NCI-H1694 treated with DMSO at 0.1 percent for 48 hours (cell line): ENCODE results near the gene FAT3.

Experiments
- DNase-seq: peaks from one replicate; lab custom pipeline; 2025; lab: John Stamatoyannopoulos, UW

The FAT3 gene

DNA sequence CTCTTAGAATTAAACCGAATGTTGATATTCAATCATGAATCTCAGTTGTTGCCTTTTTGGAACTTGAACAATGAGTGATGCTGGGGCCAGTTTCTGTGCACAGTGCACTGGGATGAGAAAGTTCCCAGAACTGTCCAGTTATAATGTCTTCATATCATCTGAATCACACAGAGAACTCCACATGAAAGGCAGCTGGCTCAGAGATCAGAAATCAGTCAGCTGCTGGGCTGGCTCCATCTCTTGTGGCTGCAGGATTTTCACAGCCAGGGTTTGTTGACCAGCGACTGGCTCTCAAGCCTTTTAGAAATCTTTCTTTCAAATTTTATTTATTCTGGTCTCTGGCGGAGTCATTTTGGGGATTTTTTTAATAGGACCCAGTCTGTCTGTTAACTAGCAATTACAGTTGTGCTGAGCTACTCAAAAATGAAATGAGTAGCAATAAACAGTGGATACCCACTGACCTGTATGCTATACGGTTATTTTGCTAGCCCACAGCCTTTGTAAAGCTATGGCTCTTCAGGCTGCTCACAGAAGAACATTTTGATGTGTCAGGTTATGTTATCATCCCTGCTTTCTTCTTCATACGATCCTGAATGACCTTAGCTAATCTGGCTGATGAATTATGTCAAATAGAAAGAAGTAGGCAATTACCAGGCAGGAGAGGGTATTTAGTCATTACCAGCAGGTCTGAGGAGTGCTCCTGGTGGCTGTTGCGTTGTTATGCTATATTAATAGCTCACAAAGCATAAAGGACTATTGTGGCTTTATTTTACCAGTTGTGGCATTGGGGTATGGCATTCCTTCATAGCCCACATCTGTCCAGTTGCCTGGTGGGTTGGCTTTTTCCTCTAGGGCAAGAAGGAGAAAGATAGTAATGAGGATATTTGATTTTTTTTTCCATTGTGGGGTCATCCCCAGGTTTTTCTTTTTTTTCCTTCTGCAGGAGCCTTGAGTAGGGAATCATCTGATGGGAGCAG, 3.6 kb downstream of the FAT3 start:
- no peak for DNase-seq

DNA sequence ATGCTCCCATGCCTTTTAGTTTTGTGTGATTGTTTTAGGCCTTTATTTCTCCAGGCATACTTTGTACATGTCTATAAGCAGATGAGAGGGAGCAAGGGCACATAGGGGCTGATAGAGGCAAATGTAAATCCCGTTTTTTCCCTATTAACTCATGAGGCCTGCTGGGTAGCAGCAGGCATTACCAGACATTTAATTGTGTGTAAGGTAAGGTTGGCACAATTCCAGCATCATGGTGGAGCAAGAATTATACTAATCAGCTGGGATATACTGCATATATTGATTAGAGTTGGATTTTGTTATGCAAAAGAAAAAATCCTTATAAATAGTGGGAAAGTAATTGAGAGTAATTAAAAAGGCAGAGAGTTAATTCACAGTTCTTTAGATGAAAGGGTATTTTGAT, 12.2 kb downstream of the FAT3 start:
- DNase-seq = no peak

DNA sequence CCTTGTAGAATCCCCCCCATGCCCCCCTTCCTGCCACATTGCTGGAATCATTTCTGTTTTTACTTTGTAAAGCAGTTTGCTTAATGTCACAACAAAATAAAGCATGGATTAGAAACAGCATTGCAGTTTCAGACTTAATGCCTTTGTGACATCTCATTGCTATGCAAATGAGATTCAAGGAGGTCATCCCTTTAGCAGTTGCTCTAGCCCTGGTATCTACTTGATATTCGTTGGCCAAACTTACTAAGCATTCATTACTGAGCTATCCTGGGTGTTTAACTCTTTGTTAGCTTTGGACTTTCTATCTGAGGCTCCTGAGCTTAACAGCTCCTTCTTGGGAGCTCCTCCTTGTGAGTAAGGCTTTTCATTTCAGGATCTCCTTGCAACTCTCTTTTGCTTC, 16.3 kb downstream of the FAT3 start:
- no peak for DNase-seq

DNA sequence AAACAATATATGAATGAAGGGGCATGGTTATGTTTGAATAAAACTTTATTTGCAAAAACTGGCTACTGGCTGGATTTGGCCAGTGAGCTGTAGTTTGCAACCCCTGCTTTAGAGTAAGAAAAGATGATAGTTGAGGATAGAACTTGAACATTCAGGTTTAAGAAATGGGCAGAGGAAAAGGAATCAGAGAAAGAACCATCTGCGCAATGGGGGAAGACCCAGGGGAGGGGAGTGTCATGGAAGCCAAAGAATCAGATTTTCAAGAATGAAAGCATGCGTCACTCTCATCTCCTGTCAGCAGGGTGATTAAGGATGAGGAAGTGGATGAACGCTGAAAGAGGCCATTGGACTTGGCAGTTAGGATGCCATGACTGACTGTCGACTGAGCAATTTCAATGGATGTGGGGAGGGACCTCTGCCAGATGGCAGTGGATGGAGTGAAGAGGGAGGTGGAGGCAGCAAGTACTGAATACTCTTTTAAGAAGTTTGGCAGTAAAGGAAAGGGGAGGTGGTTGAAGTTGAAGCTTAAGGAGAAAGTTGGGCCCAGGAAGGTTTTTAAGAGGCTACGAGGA, 21.2 kb downstream of the FAT3 start:
- no peak for DNase-seq

DNA sequence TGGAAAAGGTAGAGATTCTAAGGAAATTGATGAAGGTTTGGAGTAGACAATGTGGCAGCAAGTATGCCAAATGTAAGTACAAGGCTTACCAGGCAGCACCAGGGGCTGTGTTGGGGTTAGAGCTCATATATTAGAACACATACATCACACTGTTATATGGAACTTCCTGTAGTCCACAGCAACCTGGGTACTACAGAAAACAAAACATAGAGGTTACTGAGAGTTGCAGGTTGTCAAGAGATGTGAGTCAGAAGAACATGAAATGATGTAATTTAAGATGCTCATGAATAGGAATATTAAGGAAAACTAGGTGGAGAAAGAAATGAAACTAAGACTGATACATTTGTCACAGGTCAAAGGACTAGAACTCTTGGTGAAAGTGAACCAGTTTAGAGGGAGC, 22.0 kb downstream of the FAT3 start:
- DNase-seq = no peak

DNA sequence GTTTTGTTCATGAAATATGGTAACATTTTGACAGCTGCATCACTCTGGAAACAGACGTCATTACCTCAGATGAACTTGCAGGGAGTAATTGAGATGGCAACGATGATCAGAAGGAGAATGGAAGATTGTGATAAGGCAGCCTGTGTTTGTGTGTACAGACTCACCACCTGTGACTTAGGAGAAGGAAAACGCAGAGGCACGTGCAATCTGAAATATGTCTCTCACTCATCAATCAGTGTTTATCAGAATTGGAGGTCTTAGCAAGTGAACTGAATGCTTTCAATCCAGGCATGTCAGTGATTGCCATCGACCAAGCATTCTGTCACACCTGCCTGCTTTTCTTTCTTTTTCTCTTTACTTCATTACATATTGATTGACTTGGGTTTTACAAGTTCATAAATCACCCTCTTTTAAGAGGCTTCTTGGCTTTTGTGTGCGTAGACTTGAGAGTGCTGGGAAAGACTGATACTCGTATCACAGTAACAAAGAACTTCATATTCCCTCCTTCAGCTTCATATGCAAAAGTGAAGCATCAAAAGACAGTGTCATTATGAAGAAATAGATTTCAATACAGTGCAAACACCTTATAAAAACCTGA, 24.6 kb downstream of the FAT3 start:
- DNase-seq = no peak

DNA sequence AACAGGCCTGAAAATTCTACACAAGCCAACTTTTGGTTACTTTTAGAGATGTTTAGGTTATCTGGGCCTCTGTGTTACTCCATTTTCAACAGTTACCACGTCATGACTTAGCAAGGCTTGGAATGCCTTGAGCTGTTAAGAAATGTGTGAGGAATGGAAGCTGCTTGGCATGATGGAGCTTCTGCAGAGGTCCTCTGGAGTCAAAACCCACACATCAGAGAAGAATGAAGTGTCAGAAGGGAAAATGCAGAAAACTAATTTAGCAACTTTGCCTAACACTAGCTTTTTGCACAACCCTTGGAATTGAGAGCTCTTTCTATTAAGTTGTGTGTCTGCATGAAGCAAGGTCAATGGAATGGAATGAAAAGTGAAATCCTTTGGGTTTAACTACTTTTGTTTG, 27.4 kb downstream of the FAT3 start:
- no peak for DNase-seq

DNA sequence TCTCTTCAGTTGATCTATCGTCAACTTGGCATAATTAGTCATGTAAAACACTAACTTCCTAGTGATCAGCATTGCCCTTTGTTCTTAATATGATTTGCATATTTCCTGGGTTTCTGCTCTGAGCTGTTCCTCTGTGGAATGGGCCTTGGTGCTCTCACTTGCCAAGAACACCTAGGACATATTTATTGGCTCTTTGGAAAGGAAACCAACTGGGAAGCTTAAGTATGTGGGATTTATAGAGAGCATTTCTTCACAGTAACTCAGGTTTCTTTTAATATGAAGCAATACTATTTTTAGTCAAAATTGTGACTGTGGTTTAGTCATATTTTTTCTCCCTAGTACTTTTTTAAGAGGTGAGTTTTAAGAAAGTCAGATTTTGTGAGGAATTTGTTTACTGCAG, 28.8 kb downstream of the FAT3 start:
- DNase-seq = no peak

DNA sequence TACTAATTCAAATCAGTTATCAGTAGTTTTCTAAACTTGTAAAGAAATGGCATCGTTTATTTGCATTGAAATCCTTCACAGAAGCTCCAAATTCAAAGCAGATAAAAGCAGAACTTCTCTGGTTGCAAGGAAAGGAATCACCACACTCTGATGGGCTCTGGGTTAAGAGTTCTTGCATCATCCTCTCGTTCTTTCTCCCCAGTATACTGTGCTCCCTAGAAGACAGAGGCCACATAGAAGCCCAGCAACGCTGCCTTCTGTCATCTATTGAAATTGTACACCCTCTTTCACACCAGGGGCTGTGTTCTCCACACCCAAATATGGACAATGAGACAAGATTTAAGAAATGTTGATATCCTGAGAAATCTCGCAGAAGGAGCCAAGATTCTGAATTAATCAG, 29.3 kb downstream of the FAT3 start:
- no peak for DNase-seq

DNA sequence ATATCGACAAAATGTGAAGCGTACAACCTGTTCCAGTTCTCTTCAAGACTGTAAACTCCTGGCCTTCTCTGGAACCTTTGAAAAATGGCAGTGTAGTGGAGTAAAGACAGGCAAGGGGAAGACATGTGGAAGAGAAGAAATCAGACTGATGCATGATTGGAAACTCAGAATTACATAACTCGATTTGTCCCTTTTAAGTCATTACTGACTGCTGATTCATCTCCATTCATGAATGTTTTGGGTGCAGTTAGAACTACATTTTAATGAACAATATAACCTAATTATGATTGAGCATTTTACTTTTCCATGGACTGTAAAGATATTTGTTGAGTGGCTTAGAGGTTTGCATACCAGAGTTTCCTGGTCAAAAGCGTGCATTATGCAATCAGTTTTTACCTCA, 32.9 kb downstream of the FAT3 start:
- DNase-seq = no peak

DNA sequence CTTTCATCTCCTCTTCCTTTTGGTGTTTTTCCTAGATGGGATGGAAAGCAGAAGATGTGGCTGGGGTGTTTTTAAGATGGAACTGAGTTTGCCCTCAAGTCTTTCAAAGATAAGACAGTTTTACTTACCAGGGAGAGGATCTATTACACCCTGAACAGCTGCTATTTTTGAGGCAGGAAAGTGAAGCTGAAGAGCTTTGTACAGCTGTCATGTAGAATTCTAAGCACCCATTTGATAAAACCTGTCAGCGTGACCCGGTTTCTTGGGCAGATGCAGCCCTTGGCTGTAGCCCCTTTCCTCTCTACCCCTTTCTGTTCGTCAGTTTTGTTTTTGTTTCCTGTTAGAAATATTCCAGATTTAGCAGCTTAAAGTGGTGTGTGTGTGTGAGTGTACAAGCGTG, 35.2 kb downstream of the FAT3 start:
- no peak for DNase-seq

DNA sequence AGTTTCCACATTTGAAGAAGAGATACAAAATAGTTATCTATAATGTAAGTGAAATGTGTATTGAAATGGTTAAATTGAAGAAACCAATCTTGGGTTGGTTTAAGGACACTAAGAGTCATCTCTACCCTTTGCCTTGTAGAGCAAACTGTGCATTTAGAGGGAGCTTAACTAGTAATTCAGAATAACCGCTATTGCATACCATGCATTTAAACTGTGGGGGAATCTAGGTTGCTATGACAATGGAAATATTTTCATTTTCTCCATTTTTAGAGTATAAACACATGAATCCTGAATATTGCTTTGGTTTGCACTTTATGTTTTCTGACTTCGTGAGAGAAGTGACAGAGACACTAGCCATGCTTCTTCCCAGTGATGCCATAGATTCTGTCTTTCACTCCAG, 39.7 kb downstream of the FAT3 start:
- no peak for DNase-seq

DNA sequence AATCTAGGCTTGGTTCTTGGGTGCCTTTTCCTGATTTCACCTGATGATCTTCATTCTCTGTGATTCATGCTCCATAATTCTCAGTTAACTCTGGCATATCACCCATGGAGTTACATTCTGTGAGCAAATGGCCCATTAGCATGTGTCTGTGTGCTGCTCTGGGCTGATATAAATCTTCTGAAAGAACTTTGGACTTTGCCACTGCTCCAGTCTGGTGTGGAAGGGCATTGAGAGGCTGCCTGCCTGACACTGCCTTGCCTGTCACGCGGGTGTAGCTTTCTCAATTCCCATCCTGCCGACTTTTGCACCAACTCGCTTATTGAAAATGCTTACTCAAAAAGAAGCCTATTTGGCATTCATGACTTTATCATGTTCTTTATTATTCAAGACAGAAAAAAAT, 42.2 kb downstream of the FAT3 start:
- no peak for DNase-seq

DNA sequence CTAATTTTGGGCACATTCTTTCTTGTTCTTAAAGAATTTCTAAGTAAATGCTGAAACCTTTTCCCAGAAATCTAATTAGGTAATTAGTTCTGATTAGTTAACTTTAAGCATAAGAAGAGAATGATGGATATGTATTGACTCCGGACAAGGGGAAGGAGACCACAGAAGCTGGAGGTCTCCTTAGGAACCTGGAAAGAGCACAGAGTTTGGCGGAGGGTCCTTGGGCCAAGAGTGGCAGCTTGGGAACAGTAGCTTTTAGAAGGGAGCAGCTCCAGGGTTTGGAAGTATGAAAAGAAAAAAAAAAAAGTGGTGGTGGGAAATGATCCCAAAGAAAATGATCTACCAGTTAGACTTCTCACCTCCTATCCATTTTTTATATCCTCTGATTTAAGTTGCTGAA, 42.7 kb downstream of the FAT3 start:
- DNase-seq = no peak

DNA sequence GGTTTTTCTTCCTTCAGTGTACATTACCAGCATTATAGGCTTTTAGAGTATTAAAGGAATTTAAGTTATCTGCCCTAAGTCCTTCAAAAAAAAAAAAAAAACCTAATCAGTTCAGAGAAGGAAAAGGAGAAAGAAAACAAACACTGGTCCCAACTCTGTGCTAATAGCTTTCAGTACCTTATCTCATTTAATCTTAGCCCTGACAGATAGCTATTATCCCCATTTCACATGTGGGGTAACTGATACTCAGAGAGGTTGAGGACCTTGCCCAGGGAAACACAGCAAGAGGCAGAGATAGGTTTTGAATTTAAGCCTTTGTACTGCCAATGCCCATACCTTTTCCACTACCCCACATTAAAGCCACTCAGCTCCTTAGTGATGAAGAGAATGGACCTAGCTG, 43.4 kb downstream of the FAT3 start:
- DNase-seq = no peak

DNA sequence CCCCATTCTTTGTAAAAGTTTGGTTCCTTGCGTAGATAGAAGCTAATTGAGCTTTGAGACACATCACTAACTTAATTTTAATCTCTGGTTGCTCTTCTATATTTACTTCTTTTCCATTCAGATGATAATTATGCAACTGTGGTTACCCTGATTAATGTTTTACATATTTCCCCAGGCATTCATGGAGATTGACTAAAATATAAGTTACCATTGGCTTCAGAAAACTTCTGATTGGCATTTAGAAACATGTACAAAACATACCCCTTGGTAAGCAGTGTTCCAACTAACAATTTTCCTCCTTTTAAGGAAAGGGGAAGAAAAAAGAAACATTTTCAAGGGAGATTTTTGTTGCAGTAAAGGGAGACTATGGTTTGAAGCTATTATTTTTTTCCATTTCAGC, 43.9 kb downstream of the FAT3 start:
- DNase-seq = no peak

DNA sequence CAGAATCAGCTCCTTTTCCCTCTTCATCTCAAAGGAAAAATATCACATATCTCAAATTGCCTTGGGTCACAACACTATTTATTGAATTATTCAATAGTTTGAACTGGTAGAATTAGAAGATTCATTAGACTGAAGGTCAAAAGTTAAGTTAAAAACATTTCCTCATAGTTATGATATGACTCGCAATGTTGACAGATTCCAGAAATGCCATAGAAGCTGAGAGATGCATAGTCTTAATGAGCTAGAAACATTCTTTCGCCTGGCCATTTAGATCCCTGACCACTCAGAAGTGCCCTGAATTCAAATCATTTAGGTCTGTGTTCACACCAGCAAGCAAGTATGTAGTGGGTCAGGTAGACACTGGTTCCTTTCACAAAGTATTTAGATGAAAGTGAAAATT, 44.4 kb downstream of the FAT3 start:
- no peak for DNase-seq

DNA sequence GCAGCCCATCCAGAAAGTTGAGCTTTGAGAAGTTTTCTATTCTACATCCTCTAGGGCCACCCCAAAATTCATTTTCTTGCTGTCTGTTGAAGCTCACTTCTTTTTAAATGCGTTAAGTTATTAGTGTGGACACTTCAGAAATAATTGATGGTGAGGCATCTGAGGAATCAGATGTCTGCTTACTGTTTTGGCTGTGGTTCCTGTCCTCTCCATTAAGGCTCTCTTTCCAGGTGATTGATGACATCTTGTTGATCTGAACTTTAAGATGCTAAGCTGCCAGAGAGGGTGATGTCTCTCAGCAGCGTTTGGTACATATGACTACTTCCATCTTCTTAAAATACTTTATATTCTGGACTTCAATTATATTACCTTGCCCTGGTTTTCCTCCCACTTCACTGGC, 45.2 kb downstream of the FAT3 start:
- no peak for DNase-seq

DNA sequence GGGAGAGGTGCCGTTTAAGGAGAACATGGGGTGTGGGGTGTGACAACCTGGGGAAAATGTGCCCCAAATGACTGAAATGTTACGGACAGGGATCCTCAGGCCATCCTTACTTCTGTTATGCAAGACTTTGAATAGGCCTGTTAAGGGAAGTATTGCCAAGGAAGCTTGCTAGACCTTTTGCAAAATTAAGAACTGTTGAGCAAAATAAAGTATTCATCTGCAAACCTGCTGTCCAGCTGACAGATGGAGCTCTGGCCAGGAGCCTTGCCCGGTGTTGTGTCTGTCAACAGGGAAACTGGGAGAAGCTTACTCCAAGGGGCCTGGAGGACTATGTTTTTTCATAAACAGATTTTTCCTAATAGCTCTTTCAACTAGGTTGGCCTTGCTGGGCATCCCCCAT, 48.0 kb downstream of the FAT3 start:
- no peak for DNase-seq
